HEK293 (cell line): Measurements from ENCODE around the gene HEBP2.

Source experiments
- CTCF ChIA-PET: fragments of 350-600 bp; formaldehyde crosslinking; extraction: SDS; loops from one replicate; lab custom pipeline; 2021; ENCODE audit warnings: antibody characterized with exemption; lab: Yijun Ruan, JAX
- POLR2A ChIA-PET: fragments of 300-600 bp; formaldehyde crosslinking; extraction: SDS; loops from one replicate; lab custom pipeline; 2020; ENCODE audit warnings: antibody characterized with exemption, inconsistent platforms; lab: Yijun Ruan, JAX
- H3K27ac ChIP-seq: fragments of 200-500 bp; sonication (Bioruptor generic); 2 replicates; pipeline ENCODE4 v1.5.1; 2014; ENCODE audit warnings: low read depth, low read length, control low read depth, inconsistent platforms; ENCODE audit errors: extremely low read depth
- H3K36me3 ChIP-seq, 2 experiments: fragments of 200-500 bp in 1 of 2; sonication (Bioruptor generic) in 1 of 2; 1 replicate in 1 of 2; 2 replicates in 1 of 2; pipeline ENCODE4 v1.5.1; 2014 to 2017; ENCODE audit warnings: inconsistent platforms in 2 of 2, low read length in 2 of 2; ENCODE audit not compliant: control insufficient read depth in 2 of 2, insufficient read depth in 1 of 2
- H3K4me1 ChIP-seq: fragments of 200-500 bp; sonication (Bioruptor generic); 2 replicates; pipeline ENCODE4 v1.5.1; 2014; ENCODE audit warnings: mild to moderate bottlenecking, low read length, inconsistent platforms; ENCODE audit not compliant: control insufficient read depth, insufficient read depth
- H3K4me3 ChIP-seq: 2 replicates; pipeline ENCODE4 v1.5.1; 2011; ENCODE audit warnings: low read depth, mild to moderate bottlenecking, control low read depth, low read length, moderate library complexity
- H3K9me3 ChIP-seq: fragments of 200-500 bp; sonication (Bioruptor generic); 2 replicates; pipeline ENCODE4 v1.5.1; 2014; ENCODE audit warnings: low read depth, low read length, inconsistent platforms; ENCODE audit not compliant: control insufficient read depth, insufficient read depth
- BCL11A ChIP-seq: fragments of 450-650 bp; formaldehyde crosslinking; IDR thresholded peaks from 2 replicates; pipeline ENCODE4 v1.5.1; 2016; ENCODE audit warnings: low read depth, missing biosample characterization, missing genetic modification characterization
- BCL11B ChIP-seq: fragments of 450-650 bp; formaldehyde crosslinking; IDR thresholded peaks from 2 replicates; pipeline ENCODE4 v1.5.1; 2016; ENCODE audit warnings: low read depth, missing biosample characterization, missing genetic modification characterization
- GLI4 ChIP-seq: fragments of 450-650 bp; formaldehyde crosslinking; IDR thresholded peaks from 2 replicates; pipeline ENCODE4 v1.5.1; 2016; ENCODE audit warnings: missing biosample characterization, missing genetic modification characterization
- HOXD13 ChIP-seq: sonication (generic); formaldehyde crosslinking; IDR thresholded peaks from 2 replicates; pipeline ENCODE4 v1.8.0; 2022; ENCODE audit warnings: missing genetic modification reagents, borderline replicate concordance
- KLF7 ChIP-seq: fragments of 450-650 bp; formaldehyde crosslinking; IDR thresholded peaks from 2 replicates; pipeline ENCODE4 v1.5.1; 2016; ENCODE audit warnings: missing biosample characterization, missing genetic modification characterization, borderline replicate concordance
- PRDM1 ChIP-seq: fragments of 450-650 bp; formaldehyde crosslinking; IDR thresholded peaks from 2 replicates; pipeline ENCODE4; 2016; ENCODE audit warnings: missing biosample characterization, missing genetic modification characterization
- SP3 ChIP-seq: fragments of 450-650 bp; formaldehyde crosslinking; IDR thresholded peaks from 2 replicates; pipeline ENCODE4 v1.5.1; 2016; ENCODE audit warnings: missing biosample characterization, missing genetic modification characterization
- ZEB2 ChIP-seq: fragments of 450-650 bp; formaldehyde crosslinking; IDR thresholded peaks from 2 replicates; pipeline ENCODE4 v1.5.1; 2016; ENCODE audit warnings: missing biosample characterization, missing genetic modification characterization
- ZNF19 ChIP-seq: fragments of 450-650 bp; formaldehyde crosslinking; IDR thresholded peaks from 2 replicates; pipeline ENCODE4; 2016; ENCODE audit warnings: missing biosample characterization, missing genetic modification characterization, low read depth
- ZNF2 ChIP-seq: fragments of 450-650 bp; formaldehyde crosslinking; IDR thresholded peaks from 2 replicates; pipeline ENCODE4 v1.5.1; 2016; ENCODE audit warnings: missing biosample characterization, missing genetic modification characterization
- ZNF311 ChIP-seq: fragments of 450-650 bp; formaldehyde crosslinking; IDR thresholded peaks from 2 replicates; pipeline ENCODE4 v1.5.1; 2017; ENCODE audit warnings: missing biosample characterization, missing genetic modification characterization, borderline replicate concordance
- ZNF341 ChIP-seq: fragments of 450-650 bp; formaldehyde crosslinking; IDR thresholded peaks from 2 replicates; pipeline ENCODE4; 2016; ENCODE audit warnings: low read depth, missing biosample characterization, missing genetic modification characterization
- ZNF501 ChIP-seq: fragments of 450-650 bp; formaldehyde crosslinking; IDR thresholded peaks from 2 replicates; pipeline ENCODE4 v1.5.1; 2016; ENCODE audit warnings: missing biosample characterization, missing genetic modification characterization
- ZNF560 ChIP-seq: fragments of 450-650 bp; formaldehyde crosslinking; IDR thresholded peaks from 2 replicates; pipeline ENCODE4 v1.5.1; 2017; ENCODE audit warnings: missing biosample characterization, missing genetic modification characterization, borderline replicate concordance
- ZNF585B ChIP-seq: fragments of 450-650 bp; formaldehyde crosslinking; IDR thresholded peaks from 2 replicates; pipeline ENCODE4 v1.5.1; 2016; ENCODE audit warnings: missing biosample characterization, missing genetic modification characterization
- ZNF664 ChIP-seq: fragments of 450-650 bp; formaldehyde crosslinking; IDR thresholded peaks from 2 replicates; pipeline ENCODE4 v1.5.1; 2016; ENCODE audit warnings: missing biosample characterization, missing genetic modification characterization
- ZNF670 ChIP-seq: fragments of 450-650 bp; formaldehyde crosslinking; IDR thresholded peaks from 2 replicates; pipeline ENCODE4 v1.5.1; 2016; ENCODE audit warnings: missing biosample characterization, missing genetic modification characterization, low read depth
- ZNF677 ChIP-seq: fragments of 450-650 bp; IDR thresholded peaks from 2 replicates; pipeline ENCODE4 v1.5.0; 2018; ENCODE audit warnings: missing biosample characterization, mild to moderate bottlenecking, missing genetic modification characterization, moderate library complexity
- ZNF701 ChIP-seq: fragments of 450-650 bp; formaldehyde crosslinking; IDR thresholded peaks from 2 replicates; pipeline ENCODE4 v1.5.1; 2016; ENCODE audit warnings: missing biosample characterization, missing genetic modification characterization
- TF ChIP-seq, protein P1 (sequence below): fragments of 450-650 bp; IDR thresholded peaks from 2 replicates; pipeline ENCODE4 v1.5.1; 2018; ENCODE audit warnings: missing biosample characterization, missing genetic modification characterization
- TF ChIP-seq, protein P2 (sequence below): fragments of 450-650 bp; formaldehyde crosslinking; IDR thresholded peaks from 2 replicates; pipeline ENCODE4 v1.5.1; 2016; ENCODE audit warnings: missing biosample characterization, missing genetic modification characterization
- TF ChIP-seq, protein P3 (sequence below): fragments of 450-650 bp; formaldehyde crosslinking; IDR thresholded peaks from 2 replicates; pipeline ENCODE4 v1.5.1; 2016; ENCODE audit warnings: missing biosample characterization, missing genetic modification characterization

The HEBP2 gene

DNA sequence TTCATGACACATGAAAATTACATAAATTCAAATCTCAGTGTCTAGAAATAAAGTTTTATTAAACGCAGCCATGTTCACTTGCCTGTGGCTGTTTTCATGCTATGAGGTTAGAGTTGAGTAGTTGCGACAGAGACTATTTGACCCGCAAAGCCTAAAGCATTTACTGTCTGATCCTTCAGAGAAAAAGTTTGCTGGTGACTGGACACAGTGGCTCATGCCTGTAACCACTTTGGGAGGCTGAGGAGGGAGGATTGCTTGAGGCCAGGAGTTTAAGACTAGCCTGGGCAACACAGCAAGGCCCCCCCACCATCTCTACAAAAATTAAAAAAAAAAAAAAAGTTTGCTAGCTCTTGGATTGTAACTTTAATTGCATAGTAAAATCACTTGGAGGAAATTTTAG, 17.1 kb upstream of the HEBP2 start:
- Histone ChIP-seq H3K4me3 (no peak overlapping the region), H3K36me3 (no peaks in the 10 kb centered on the region), H3K9me3 (no peaks in the 10 kb centered on the region), H3K27ac (no peak overlapping the region)
- POLR2A ChIA-PET = no interaction called here
- CTCF ChIA-PET = no interaction called here
- TF ChIP-seq ZNF701 (tag by site-specific recombination) = no peak
- no peak for TF ChIP-seq ZNF501 (tag by site-specific recombination)
- TF ChIP-seq PRDM1 (tag by site-specific recombination) = no peak
- TF ChIP-seq BCL11B = no peak
- no peak for TF ChIP-seq ZNF341 (tag by site-specific recombination)
- TF ChIP-seq, protein P1, sequence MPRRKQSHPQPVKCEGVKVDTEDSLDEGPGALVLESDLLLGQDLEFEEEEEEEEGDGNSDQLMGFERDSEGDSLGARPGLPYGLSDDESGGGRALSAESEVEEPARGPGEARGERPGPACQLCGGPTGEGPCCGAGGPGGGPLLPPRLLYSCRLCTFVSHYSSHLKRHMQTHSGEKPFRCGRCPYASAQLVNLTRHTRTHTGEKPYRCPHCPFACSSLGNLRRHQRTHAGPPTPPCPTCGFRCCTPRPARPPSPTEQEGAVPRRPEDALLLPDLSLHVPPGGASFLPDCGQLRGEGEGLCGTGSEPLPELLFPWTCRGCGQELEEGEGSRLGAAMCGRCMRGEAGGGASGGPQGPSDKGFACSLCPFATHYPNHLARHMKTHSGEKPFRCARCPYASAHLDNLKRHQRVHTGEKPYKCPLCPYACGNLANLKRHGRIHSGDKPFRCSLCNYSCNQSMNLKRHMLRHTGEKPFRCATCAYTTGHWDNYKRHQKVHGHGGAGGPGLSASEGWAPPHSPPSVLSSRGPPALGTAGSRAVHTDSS (tag by site-specific recombination) = no peak
- TF ChIP-seq, protein P2, sequence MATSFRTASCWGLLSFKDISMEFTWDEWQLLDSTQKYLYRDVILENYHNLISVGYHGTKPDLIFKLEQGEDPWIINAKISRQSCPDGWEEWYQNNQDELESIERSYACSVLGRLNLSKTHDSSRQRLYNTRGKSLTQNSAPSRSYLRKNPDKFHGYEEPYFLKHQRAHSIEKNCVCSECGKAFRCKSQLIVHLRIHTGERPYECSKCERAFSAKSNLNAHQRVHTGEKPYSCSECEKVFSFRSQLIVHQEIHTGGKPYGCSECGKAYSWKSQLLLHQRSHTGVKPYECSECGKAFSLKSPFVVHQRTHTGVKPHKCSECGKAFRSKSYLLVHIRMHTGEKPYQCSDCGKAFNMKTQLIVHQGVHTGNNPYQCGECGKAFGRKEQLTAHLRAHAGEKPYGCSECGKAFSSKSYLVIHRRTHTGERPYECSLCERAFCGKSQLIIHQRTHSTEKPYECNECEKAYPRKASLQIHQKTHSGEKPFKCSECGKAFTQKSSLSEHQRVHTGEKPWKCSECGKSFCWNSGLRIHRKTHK (tag by site-specific recombination) = no peak
- TF ChIP-seq ZNF677 = no peak
- no peak for TF ChIP-seq GLI4 (tag by site-specific recombination)
- TF ChIP-seq, protein P3, sequence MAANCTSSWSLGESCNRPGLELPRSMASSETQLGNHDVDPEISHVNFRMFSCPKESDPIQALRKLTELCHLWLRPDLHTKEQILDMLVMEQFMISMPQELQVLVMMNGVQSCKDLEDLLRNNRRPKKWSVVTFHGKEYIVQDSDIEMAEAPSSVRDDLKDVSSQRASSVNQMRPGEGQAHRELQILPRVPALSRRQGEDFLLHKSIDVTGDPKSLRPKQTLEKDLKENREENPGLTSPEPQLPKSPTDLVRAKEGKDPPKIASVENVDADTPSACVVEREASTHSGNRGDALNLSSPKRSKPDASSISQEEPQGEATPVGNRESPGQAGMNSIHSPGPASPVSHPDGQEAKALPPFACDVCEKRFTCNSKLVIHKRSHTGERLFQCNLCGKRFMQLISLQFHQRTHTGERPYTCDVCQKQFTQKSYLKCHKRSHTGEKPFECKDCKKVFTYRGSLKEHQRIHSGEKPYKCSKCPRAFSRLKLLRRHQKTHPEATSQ (tag by site-specific recombination) = no peak
- no peak for TF ChIP-seq ZNF19
- no peak for TF ChIP-seq ZNF2 (tag by site-specific recombination)
- no peak for TF ChIP-seq KLF7
- TF ChIP-seq, all 188 proteins: peak for 0
- H3K4me1 ChIP-seq = no peaks in the 10 kb centered on the region

DNA sequence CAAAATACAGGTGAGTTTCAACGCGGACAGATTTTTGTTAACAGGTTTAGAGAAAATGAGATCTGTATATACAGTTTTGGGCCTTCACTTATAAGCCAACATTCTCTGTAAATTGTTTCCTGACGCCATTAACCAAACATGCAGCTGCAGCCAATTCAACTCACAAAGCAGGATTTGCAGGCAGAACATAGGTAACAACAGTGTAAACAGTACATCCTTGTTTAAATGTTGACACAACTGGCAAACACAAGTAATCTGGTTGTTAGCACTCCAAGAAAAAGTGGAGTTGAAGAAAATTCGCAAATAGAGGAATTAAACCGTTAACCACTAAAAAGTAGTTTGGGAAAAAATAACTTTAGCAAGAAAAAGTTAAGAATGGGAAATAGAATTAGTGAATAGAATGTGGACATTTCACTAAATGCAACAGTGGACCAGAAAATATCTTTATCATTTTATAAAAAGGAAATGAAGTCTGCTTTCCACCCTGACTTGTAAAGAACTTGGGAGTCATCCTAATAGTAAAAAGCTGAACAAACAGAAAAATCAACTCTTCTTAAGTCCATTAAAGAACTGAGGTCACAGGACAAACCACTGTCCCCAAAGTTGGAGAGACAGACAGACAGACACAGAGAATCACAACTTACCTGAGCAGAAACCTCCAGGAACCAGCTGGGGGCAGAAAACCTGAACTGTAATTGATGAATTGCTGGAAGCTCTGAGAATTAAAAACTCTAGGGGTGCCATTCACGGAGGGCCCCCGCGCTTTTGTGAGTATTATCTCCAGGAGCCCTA, 16.2 kb upstream of the HEBP2 start:
- Histone ChIP-seq H3K27ac (no peak overlapping the region), H3K4me1 (no peaks in the 10 kb centered on the region), H3K4me3 (no peak overlapping the region), H3K9me3 (no peaks in the 10 kb centered on the region), H3K36me3 (no peaks in the 10 kb centered on the region)
- ChIA-PET POLR2A (no interaction called here), CTCF (interaction anchor here (0.6 to 1.0 kb wide), 2 partner anchors 16 to 1070 kb away, joined by 3 to 6 read pairs; partner anchors contain the start of gene HEBP2)
- TF ChIP-seq ZNF585B (tag by site-specific recombination) = no peak
- no peak for TF ChIP-seq ZNF664 (tag by site-specific recombination)
- no peak for TF ChIP-seq ZEB2
- no peak for TF ChIP-seq HOXD13 (CRISPR knock-in tag)
- no peak for TF ChIP-seq BCL11A
- TF ChIP-seq ZNF560 (tag by site-specific recombination) = no peak
- no peak for TF ChIP-seq ZNF311 (tag by site-specific recombination)
- TF ChIP-seq SP3 (tag by site-specific recombination) = no peak
- TF ChIP-seq ZNF670 = no peak
